HFFc6 (cell line): Measurements from ENCODE around the gene FHIT. TPM values are rescaled to one million over a fixed set of nuclear protein-coding genes. Genes with fewer than 3 reads are reported as not detected.
A peak's percentile ranks its signal among the peaks of the same experiment; 100 is the strongest.

ENCODE experiments used
- DNase-seq: peaks from one replicate; pipeline ENCODE4 v3.0.0-alpha.2; 2018
- H3K27ac Mint-ChIP-seq: 2 replicates; pipeline ENCODE4 v1.8.0; 2020; ENCODE audit warnings: mild to moderate bottlenecking, mixed read lengths
- H3K27me3 Mint-ChIP-seq: 2 replicates; pipeline ENCODE4 v1.8.0; 2021; ENCODE audit warnings: mild to moderate bottlenecking, moderate library complexity, mixed read lengths; ENCODE audit not compliant: insufficient read depth
- H3K36me3 Mint-ChIP-seq: 2 replicates; pipeline ENCODE4 v1.8.0; 2021; ENCODE audit warnings: low read depth, mixed read lengths
- H3K4me1 Mint-ChIP-seq: 2 replicates; pipeline ENCODE4 v1.8.0; 2020; ENCODE audit warnings: low read depth, mixed read lengths
- H3K4me3 Mint-ChIP-seq: 2 replicates; pipeline ENCODE4 v1.8.0; 2020; ENCODE audit warnings: mild to moderate bottlenecking, moderate library complexity, mixed read lengths
- H3K9me3 Mint-ChIP-seq: 2 replicates; pipeline ENCODE4 v1.8.0; 2020; ENCODE audit warnings: mild to moderate bottlenecking, mixed read lengths
- total RNA-seq, 6 experiments: library from RNA; stranded (reverse); fragmentation: NEBNext Ultra II Directional; extraction: Animal tissue kit (Norgen Biotek cat#: 25700); gene quantifications; 2 replicates in 1 of 6; 3 replicates in 5 of 6; pipeline ENCODE4 v1.2.3, GENCODE V29; 2021
- TF ChIP-seq, protein P1 (sequence below): fragments of 200-600 bp; sonication (generic); IDR thresholded peaks from 2 replicates; pipeline ENCODE4 v1.5.0; 2021; ENCODE audit warnings: antibody characterized with exemption, mild to moderate bottlenecking

FHIT gene
- total RNA-seq, 6 experiments from 2014 or later, result 0.33 to 0.38 TPM; not detected in 4

- Mint-ChIP-seq H3K4me3 (no peak overlapping the region), H3K9me3 (no peaks in the 10 kb centered on the region; the same call in 1 of the 2 replicates), H3K27me3 (peaks cover under 1% of the 10 kb centered on the region; the same call in 1 of the 2 replicates), H3K4me1 (peaks cover 48% of the 10 kb centered on the region), H3K36me3 (peaks cover 5% of the 10 kb centered on the region; the same call in 1 of the 2 replicates), H3K27ac (peak overlapping the region; percentile 10; the same call in 1 of the 2 replicates)
- DNase-seq, result no peak
- TF ChIP-seq, protein P1, sequence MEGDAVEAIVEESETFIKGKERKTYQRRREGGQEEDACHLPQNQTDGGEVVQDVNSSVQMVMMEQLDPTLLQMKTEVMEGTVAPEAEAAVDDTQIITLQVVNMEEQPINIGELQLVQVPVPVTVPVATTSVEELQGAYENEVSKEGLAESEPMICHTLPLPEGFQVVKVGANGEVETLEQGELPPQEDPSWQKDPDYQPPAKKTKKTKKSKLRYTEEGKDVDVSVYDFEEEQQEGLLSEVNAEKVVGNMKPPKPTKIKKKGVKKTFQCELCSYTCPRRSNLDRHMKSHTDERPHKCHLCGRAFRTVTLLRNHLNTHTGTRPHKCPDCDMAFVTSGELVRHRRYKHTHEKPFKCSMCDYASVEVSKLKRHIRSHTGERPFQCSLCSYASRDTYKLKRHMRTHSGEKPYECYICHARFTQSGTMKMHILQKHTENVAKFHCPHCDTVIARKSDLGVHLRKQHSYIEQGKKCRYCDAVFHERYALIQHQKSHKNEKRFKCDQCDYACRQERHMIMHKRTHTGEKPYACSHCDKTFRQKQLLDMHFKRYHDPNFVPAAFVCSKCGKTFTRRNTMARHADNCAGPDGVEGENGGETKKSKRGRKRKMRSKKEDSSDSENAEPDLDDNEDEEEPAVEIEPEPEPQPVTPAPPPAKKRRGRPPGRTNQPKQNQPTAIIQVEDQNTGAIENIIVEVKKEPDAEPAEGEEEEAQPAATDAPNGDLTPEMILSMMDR, result no peak
These were observed 317.4 kb downstream of the FHIT start for GRCh38 chr3:60933824-60934223.

- TF ChIP-seq, protein P1, result no peak
- Mint-ChIP-seq H3K4me1 (peaks cover 48% of the 10 kb centered on the region), H3K36me3 (peaks cover 5% of the 10 kb centered on the region; the same call in 1 of the 2 replicates), H3K27me3 (peaks cover 2% of the 10 kb centered on the region; the same call in 1 of the 2 replicates), H3K9me3 (no peaks in the 10 kb centered on the region; the same call in 1 of the 2 replicates), H3K27ac (no peak overlapping the region; the same call in 1 of the 2 replicates), H3K4me3 (no peak overlapping the region)
- DNase-seq, result peak; percentile 39
These were observed 318.6 kb downstream of the FHIT start for GRCh38 chr3:60932643-60933042.

DNA sequence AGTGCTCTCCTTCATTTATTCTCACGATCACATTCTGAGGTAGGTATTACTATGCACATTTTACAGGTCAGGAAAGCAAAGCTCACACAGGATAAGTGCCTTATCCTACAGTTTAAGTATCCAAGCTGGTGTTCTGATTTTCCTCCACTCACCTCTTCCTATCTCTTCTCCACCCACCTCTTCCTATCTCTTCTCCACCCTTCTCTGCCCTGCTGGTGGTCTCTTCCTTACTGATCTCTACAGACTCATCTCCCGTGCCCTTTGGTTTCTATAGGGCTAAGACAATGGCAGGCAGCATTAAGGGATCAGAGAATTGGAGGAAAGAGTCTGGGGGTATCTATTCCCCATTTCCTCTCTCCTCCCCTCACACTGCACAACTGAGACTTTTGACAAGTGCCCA lies 319.1 kb downstream of the FHIT start:
- Mint-ChIP-seq H3K27me3 (peaks cover 2% of the 10 kb centered on the region), H3K4me1 (peaks cover 48% of the 10 kb centered on the region), H3K27ac (no peak overlapping the region), H3K36me3 (peaks cover 5% of the 10 kb centered on the region; the same call in 1 of the 2 replicates), H3K4me3 (no peak overlapping the region), H3K9me3 (no peaks in the 10 kb centered on the region; the same call in 1 of the 2 replicates)
- TF ChIP-seq, protein P1, result no peak
- no peak for DNase-seq

DNA sequence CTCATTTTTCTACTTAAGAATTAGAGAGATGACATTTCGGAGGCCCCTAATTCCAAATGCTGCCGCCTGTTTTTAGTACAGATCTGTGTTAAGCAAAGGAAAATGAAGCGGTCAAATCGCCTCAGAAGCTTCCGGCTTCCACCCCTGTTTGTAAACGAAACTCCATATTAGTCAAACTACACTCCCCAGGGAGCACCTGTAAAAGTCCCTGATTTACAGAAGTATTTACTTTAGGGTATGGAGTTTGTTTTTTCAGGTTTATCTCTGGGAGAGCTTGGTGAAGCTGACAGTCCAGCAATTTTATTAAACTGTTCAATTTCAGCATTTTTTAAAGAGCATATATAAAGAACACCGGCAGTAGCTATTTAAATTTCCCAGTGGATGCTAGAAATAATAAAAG lies 319.8 kb downstream of the FHIT start:
- Mint-ChIP-seq H3K4me3 (no peak overlapping the region), H3K36me3 (peaks cover 5% of the 10 kb centered on the region; the same call in 1 of the 2 replicates), H3K27ac (no peak overlapping the region), H3K9me3 (peaks cover 2% of the 10 kb centered on the region), H3K4me1 (peaks cover 44% of the 10 kb centered on the region), H3K27me3 (peaks cover 2% of the 10 kb centered on the region)
- TF ChIP-seq, protein P1, result no peak
- no peak for DNase-seq

DNA sequence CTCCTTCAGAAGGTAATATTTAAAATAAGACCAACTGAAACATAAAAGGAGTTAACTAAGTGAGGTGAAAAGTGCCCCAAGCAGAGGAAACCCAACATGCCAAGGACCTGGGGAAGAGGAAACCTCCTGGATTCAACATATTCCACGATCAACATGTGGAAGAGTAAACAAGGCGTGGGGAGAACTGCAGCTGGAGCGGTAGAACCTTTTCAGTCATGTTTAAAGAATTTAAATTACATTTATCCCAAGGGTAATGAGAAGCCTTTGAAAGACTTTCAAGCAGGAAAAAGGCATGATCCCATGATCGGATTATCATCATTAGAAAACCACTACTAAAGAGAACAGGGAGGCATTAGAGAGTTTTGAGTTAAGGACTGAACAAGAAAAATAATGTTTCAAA lies 330.7 kb downstream of the FHIT start:
- no peak overlapping the region for H3K4me3 Mint-ChIP-seq
- H3K9me3 Mint-ChIP-seq, result no peaks in the 10 kb centered on the region; the same call in 1 of the 2 replicates
- DNase-seq, result no peak
- H3K36me3 Mint-ChIP-seq, result no peaks in the 10 kb centered on the region
- H3K27me3 Mint-ChIP-seq, result peaks cover 8% of the 10 kb centered on the region
- H3K27ac Mint-ChIP-seq, result no peak overlapping the region
- no peaks in the 10 kb centered on the region for H3K4me1 Mint-ChIP-seq
- TF ChIP-seq, protein P1, result no peak
